HG03432 (cell line): Measurements from ENCODE around the gene SP2.

ENCODE experiments used
- ATAC-seq: cut with Tn5 transposase; IDR thresholded peaks from one replicate; pipeline ENCODE4 v1.9.1; 2021; ENCODE audit warnings: mild to moderate bottlenecking, moderate library complexity; ENCODE audit not compliant: unreplicated experiment

Gene SP2

GRCh38 chr17:47946929-47947397 is 50.9 kb downstream of the SP2 start:
- ATAC-seq: peak; percentile 42

- no peak for ATAC-seq
Measured at GRCh38 chr17:47948706-47949196, 52.7 kb downstream of the SP2 start.

GRCh38 chr17:47949197-47949759 is 53.2 kb downstream of the SP2 start:
- peak; percentile 67 for ATAC-seq

GRCh38 chr17:47949946-47950345 is 53.9 kb downstream of the SP2 start:
- ATAC-seq: peak; percentile 27

- ATAC-seq: no peak
Measured at GRCh38 chr17:47950448-47950847, 54.4 kb downstream of the SP2 start.

- no peak for ATAC-seq
Measured at GRCh38 chr17:47952171-47953021, 56.4 kb downstream of the SP2 start.

- no peak for ATAC-seq
Measured at GRCh38 chr17:47953909-47954308, 57.9 kb downstream of the SP2 start.

- no peak for ATAC-seq
Measured at GRCh38 chr17:47955497-47956461, 59.7 kb downstream of the SP2 start.

GRCh38 chr17:47956791-47957590 is 61.0 kb downstream of the SP2 start:
- no peak for ATAC-seq

GRCh38 chr17:47957591-47958490 is 61.8 kb downstream of the SP2 start, which contains the start of gene PRR15L:
Gene PRR15L, minus strand, starts transcription at chr17:47957883. Its CDS starts 4,649 bp downstream, at chr17:47953234.
- no peak for ATAC-seq

- ATAC-seq: no peak
Measured at GRCh38 chr17:47959825-47960655, 64.0 kb downstream of the SP2 start.

GRCh38 chr17:47961406-47961805 is 65.4 kb downstream of the SP2 start:
- no peak for ATAC-seq

GRCh38 chr17:47962901-47963300 is 66.9 kb downstream of the SP2 start:
- ATAC-seq: no peak

GRCh38 chr17:47964856-47965255 is 68.8 kb downstream of the SP2 start:
- no peak for ATAC-seq

GRCh38 chr17:47966079-47966519 is 70.1 kb downstream of the SP2 start:
- no peak for ATAC-seq

- no peak for ATAC-seq
Measured at GRCh38 chr17:47967607-47968252, 71.7 kb downstream of the SP2 start.

GRCh38 chr17:47968836-47969235 is 72.8 kb downstream of the SP2 start:
- ATAC-seq: no peak
